ENCODE results near the gene NSD1. TPM values are rescaled to one million over a fixed set of nuclear protein-coding genes. Genes with fewer than 3 reads are reported as not detected.

Gene NSD1
- total and polyA plus RNA-seq, 9 of the 15 experiments (the other 6 are each of a cell fraction or from before 2014, with no cell fraction given), result 3.8 to 51.0 (median 24.7) TPM

DNA sequence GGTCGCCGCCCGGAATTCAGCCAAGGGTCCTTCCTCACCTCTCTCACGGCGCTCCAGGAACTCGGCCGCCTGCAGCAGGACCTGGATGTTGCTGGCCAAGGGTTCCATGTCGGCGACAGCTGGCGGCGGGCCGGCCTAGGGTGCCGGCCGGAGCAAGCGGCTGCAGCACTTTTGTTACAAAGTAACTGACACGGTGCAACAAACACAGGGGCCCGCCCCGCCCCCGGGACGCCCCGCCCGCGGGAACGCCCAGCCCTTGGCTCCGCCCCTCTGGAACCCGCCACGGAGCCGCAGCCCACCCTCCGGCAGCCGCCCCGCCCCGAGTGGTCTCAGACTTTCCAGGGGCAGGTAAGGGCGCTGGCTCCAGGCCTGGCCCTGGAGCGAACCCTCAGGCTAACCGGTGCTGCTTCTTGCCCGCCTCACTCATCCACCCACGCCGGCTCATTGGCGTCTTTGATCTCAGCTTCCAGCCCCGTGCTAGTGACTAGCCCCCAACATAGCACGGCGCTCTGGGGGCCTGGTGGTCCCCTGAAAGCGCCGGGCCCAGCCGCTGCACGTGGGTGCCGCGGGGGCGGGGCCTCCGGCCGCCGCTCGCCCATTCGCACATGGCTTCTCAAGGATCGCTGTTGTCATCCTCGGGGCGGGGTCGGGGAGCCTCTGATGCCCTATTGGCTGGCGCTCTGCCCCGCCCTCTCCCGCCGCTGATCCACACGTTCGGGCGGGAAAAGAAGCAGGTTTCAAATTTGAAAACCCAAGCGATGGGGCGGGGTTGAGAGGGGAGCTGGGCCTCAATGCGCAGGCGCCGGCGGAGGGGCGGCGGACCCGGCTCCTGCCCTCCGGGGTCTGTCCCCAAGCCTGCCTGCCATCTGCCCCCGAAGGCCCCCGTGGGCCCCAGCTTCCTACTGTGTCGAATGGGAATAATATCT lies 178.4 kb downstream of the NSD1 start, which contains the start of gene MXD3 (continued):
- TF ChIP-seq, protein P1, sequence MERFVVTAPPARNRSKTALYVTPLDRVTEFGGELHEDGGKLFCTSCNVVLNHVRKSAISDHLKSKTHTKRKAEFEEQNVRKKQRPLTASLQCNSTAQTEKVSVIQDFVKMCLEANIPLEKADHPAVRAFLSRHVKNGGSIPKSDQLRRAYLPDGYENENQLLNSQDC (CRISPR knock-in tag; IDR thresholded peaks at IDR 0.05), result no peak
- peak; percentile 71 to 94 for TF ChIP-seq MAZ (CRISPR knock-in tag; conservative IDR thresholded peaks at IDR 0.05 in 1 of 2, IDR thresholded peaks at IDR 0.05 in 1 of 2)
- TF ChIP-seq RB1 (IDR thresholded peaks at IDR 0.05; ENCODE audit: low read depth), result peak; percentile 82; the same call in 1 of the 2 replicates
- no peak for TF ChIP-seq TSC22D4 (tag; IDR thresholded peaks at IDR 0.05)
- no peak for TF ChIP-seq NR1H2 (CRISPR knock-in tag; IDR thresholded peaks at IDR 0.05)
- TF ChIP-seq CBX8 (IDR thresholded peaks at IDR 0.05; ENCODE audit: borderline replicate concordance, extremely low read depth, low read depth, low read length, poor library complexity, severe bottlenecking), result no peak
- TF ChIP-seq GABPB1 (CRISPR knock-in tag; IDR thresholded peaks at IDR 0.05), result peak; percentile 67
- 0 out of 2 replicates have a peak, but pooled peaks have one; percentile 20 for TF ChIP-seq CTBP1 (IDR thresholded peaks at IDR 0.05; ENCODE audit: borderline replicate concordance)
- no peak for TF ChIP-seq ZNF311 (CRISPR knock-in tag; IDR thresholded peaks at IDR 0.05)
- no peak for TF ChIP-seq SREBF2 (CRISPR knock-in tag; IDR thresholded peaks at IDR 0.05)
- TF ChIP-seq TFAM (CRISPR knock-in tag; conservative IDR thresholded peaks at IDR 0.05), result no peak
- TF ChIP-seq ZNF644 (tag; IDR thresholded peaks at IDR 0.05; ENCODE audit: low read depth), result no peak
- no peak for TF ChIP-seq E2F5 (CRISPR knock-in tag; IDR thresholded peaks at IDR 0.05)
- TF ChIP-seq TAF7 (tag; IDR thresholded peaks at IDR 0.05), result no peak
- TF ChIP-seq MECOM (CRISPR knock-in tag; IDR thresholded peaks at IDR 0.05), result no peak
- no peak for TF ChIP-seq HDAC6 (IDR thresholded peaks at IDR 0.05; ENCODE audit: low read depth, low read length)
- no peak for TF ChIP-seq JUNB (CRISPR knock-in tag; conservative IDR thresholded peaks at IDR 0.05)
- TF ChIP-seq, protein P2, sequence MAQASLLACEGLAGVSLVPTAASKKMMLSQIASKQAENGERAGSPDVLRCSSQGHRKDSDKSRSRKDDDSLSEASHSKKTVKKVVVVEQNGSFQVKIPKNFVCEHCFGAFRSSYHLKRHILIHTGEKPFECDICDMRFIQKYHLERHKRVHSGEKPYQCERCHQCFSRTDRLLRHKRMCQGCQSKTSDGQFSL (CRISPR knock-in tag; IDR thresholded peaks at IDR 0.05), result 0 out of 2 replicates have a peak, but pooled peaks have one; percentile 10
- TF ChIP-seq, protein P2 (tag; IDR thresholded peaks at IDR 0.05), result no peak
- peak; percentile 99 for TF ChIP-seq MAX (CRISPR knock-in tag; IDR thresholded peaks at IDR 0.05)
- TF ChIP-seq NCOA4 (IDR thresholded peaks at IDR 0.05; ENCODE audit: partially characterized antibody), result no peak
- TF ChIP-seq SP1 (CRISPR knock-in tag; IDR thresholded peaks at IDR 0.05), result peak; percentile 94
- no peak for TF ChIP-seq SRSF1 (IDR thresholded peaks at IDR 0.05; ENCODE audit: low read depth, low read length)
- TF ChIP-seq POLR2G (IDR thresholded peaks at IDR 0.05; ENCODE audit: low read depth, low read length), result peak; percentile 85
- TF ChIP-seq, protein P3, sequence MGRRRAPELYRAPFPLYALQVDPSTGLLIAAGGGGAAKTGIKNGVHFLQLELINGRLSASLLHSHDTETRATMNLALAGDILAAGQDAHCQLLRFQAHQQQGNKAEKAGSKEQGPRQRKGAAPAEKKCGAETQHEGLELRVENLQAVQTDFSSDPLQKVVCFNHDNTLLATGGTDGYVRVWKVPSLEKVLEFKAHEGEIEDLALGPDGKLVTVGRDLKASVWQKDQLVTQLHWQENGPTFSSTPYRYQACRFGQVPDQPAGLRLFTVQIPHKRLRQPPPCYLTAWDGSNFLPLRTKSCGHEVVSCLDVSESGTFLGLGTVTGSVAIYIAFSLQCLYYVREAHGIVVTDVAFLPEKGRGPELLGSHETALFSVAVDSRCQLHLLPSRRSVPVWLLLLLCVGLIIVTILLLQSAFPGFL (CRISPR knock-in tag; IDR thresholded peaks at IDR 0.05), result no peak

Measured in K562 (cell line).